Prostate gland (tissue), 2 donors: ENCODE results near the gene CAMKV. TPM values are rescaled to one million over a fixed set of nuclear protein-coding genes. Genes with fewer than 3 reads are reported as not detected.
A peak's percentile ranks its signal among the peaks of the same experiment; 100 is the strongest.
"Not testable (repeated sequence)": the region's sequence is repeated elsewhere in the genome, so short reads cannot be mapped to it uniquely, and the experiment has no call there.

Source experiments
- DNase-seq: peaks from one replicate; pipeline ENCODE4 v3.0.0-alpha.2; 2019; ENCODE audit warnings: low spot score
- H3K27ac ChIP-seq, 2 donors: fragments of 200-600 bp; sonication (generic); 2 replicates each; pipeline ENCODE4 v1.5.1; 2017 to 2019
- H3K27me3 ChIP-seq: fragments of 200-600 bp; sonication (generic); replicated peaks from 2 replicates; pipeline ENCODE4 v1.5.1; 2019; ENCODE audit not compliant: insufficient read depth
- H3K36me3 ChIP-seq, 2 donors: fragments of 200-600 bp; sonication (generic); 1 replicate in 1 of 2; 2 replicates in 1 of 2; pipeline versions ENCODE4 v1.5.1 to v1.8.1; 2017 to 2019
- H3K4me1 ChIP-seq: fragments of 200-600 bp; sonication (generic); replicated peaks from 2 replicates; pipeline ENCODE4 v1.5.1; 2019
- H3K4me3 ChIP-seq, 2 donors: fragments of 200-600 bp; sonication (generic); 2 replicates each; pipeline ENCODE4 v1.5.1; 2017 to 2019
- H3K9me3 ChIP-seq: fragments of 200-600 bp; sonication (generic); 2 replicates; pipeline ENCODE4 v1.5.1; 2017
- POLR2A ChIP-seq: fragments of 450-650 bp; IDR thresholded peaks from one replicate; pipeline ENCODE4 v1.6.1; 2016; ENCODE audit warnings: antibody characterized with exemption, mild to moderate bottlenecking
- POLR2AphosphoS5 ChIP-seq: sonication (generic); formaldehyde crosslinking; IDR thresholded peaks from one replicate; pipeline ENCODE4 v1.6.1; 2017; ENCODE audit warnings: antibody characterized with exemption
- WGBS: methylation state at CpG from one replicate; pipeline ENCODE4 v1.1.5; 2018; 5-methylcytosine and 5-hydroxymethylcytosine counted together
- intact Hi-C: fragments of 100-400 bp; cut with DNase I; formaldehyde crosslinking; loops from one replicate; pipeline ENCODE4 v1.14.2; 2022
- total RNA-seq, 2 donors: library from RNA; depleted of rRNA; stranded (reverse); fragments of >200 nt; gene quantifications; one replicate each; pipeline ENCODE4 v1.1.0, GENCODE V29; 2016
- TF ChIP-seq, protein P1 (sequence below), 4 experiments: fragments of 200-600 bp in 2 of 4; fragments of 450-650 bp in 2 of 4; sonication (generic) in 2 of 4; IDR thresholded peaks; 1 replicate in 3 of 4; 2 replicates in 1 of 4; pipeline ENCODE4 v1.5.1; 2016 to 2019; ENCODE audit warnings: antibody characterized with exemption in 4 of 4, mild to moderate bottlenecking in 2 of 4, moderate library complexity in 2 of 4

Gene CAMKV
- total RNA-seq, 2 donors from 2014 or later: 0.97 TPM; not detected in 1

DNA sequence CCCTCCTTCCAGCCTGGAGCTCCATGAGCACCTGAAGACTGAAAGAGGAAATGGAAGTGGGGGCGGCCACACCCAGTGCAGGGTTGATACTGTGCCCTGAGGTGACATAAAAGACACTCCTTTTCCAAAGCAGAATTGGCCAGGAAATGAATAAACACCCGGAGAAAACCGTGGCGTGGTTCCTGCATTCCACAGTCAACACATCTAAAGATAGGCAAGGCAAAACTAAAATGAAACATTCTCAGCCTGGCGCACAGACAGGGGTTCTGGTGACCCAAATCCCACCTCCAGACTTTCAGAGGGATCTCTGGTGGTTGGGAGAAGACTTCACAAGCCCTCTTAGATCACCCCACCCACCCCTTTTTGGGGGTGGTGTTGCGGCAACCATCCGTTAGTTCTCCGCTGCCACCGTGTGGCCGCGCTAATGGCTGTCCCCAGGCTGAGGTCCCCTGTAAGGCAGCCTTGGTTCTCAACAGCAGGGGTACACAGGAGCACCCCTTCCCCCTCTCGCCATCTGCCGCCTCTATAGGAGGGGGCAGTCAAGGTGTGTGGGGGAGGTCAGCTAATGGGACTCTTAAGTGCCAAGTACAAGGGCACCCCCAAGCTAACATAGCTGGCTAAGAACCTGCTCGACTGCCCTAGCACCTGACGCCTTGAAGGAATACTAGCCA lies 36.5 kb upstream of the CAMKV start:
- Histone ChIP-seq H3K27me3 (no peaks in the 10 kb centered on the region), H3K4me3 (peak overlapping the region in 1 of 2 donors; percentile 15), H3K4me1 (peaks cover 2% of the 10 kb centered on the region), H3K9me3 (no peaks in the 10 kb centered on the region), H3K27ac (peak overlapping the region; percentile 46 to 58), H3K36me3 (peaks cover 0 to 4% of the 10 kb centered on the region in 2 donors)
- 11% methylated on average over 15 of the region's 15 CpGs for WGBS
- peak; percentile 40 for DNase-seq
- peak; percentile 27 for TF ChIP-seq POLR2AphosphoS5
- TF ChIP-seq POLR2A: no peak
- TF ChIP-seq, protein P1, sequence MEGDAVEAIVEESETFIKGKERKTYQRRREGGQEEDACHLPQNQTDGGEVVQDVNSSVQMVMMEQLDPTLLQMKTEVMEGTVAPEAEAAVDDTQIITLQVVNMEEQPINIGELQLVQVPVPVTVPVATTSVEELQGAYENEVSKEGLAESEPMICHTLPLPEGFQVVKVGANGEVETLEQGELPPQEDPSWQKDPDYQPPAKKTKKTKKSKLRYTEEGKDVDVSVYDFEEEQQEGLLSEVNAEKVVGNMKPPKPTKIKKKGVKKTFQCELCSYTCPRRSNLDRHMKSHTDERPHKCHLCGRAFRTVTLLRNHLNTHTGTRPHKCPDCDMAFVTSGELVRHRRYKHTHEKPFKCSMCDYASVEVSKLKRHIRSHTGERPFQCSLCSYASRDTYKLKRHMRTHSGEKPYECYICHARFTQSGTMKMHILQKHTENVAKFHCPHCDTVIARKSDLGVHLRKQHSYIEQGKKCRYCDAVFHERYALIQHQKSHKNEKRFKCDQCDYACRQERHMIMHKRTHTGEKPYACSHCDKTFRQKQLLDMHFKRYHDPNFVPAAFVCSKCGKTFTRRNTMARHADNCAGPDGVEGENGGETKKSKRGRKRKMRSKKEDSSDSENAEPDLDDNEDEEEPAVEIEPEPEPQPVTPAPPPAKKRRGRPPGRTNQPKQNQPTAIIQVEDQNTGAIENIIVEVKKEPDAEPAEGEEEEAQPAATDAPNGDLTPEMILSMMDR (IDR thresholded peaks at IDR 0.05): peak; percentile 14 to 84 (median 57)
- intact Hi-C loops: loop anchor here (5.0 kb wide), 2 partner anchors 49 to 204 kb away; partner anchors contain the start of gene TRAIP

DNA sequence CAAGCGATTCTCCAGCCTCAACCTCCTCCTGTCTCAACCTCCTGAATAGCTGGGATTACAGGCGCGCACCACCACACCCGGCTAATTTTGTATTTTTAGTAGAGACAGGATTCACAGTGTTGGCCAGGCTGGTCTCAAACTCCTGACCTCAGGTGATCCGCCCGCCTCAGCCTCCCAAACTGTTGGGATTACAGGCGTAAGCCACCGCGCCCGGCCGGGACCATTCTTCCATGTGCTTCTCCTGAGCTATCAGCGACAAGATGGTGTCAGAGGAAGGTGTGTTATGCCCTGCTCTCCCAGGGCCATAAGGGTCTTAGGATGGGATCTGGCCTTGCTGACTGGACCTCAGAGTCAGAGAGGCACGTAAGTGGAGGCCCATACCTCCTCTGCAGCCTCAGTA lies 34.7 kb upstream of the CAMKV start:
- 93% methylated on average over 13 of the region's 13 CpGs for WGBS
- not testable (repeated sequence) for H3K9me3 ChIP-seq, DNase-seq, H3K27ac ChIP-seq, H3K4me1 ChIP-seq, H3K36me3 ChIP-seq, H3K4me3 ChIP-seq, H3K27me3 ChIP-seq
- intact Hi-C loops: loop anchor here (2.0 kb wide), 1 partner anchor 102 kb away; the partner anchor contains the start of gene INKA1

DNA sequence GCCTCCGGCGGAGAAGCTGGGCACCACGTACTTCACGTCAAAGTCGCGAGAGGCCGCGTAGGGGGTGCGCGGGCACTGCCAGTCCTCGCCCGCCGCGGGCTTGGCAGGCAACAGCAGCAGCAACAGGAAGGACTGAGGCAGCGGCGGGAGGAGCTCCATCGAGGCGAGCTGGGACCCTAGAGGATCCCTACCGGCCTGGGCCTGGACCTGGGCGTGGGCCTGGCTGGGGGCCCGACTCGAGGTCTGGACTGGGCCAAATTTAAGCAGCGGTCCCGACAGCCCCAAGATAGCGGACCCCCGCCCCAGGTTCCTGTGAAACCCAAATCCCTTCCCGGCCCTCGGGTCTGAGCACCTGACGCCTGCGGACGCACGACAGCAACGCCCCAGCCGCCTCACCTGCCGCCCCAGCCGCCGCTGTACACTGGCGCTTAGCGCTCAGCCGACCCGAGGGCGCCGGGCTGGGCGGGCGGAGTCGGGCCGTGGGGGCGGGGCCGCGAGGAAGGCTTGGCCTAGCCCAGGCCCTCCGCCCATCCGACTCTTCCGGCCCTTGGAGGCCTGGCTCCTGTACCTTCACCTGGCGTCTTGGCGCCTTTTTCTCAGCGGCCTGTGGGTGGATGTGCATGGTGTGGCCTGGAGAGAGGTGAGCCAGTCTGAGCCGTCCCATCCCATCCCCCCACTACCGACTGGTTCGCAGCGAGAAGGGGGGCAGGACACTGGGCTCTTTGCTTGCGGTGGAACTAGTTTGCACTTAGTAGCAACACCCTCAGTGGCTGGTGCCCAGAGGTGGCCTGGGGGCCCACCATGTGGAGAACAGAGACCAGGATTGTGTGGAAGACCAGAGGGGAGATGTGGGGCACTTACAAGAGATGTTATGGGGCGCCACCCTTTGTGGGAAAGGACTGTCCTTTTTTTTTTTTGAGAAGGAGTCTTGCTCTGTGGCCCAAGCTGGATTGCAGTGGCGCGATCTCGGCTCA lies 34.0 kb upstream of the CAMKV start, which contains the start of gene MST1R:
Gene MST1R, minus strand, starts transcription at position 423 of the 974 bp plus-strand sequence. Its CDS starts 264 bp downstream, at position 159.
- peak within 1 kb of the TSS; percentile 7 to 17 for H3K4me3 ChIP-seq
- peak within 1 kb of the TSS in 1 of 2 donors; percentile 10 for H3K27ac ChIP-seq
- no peaks in the 10 kb centered on the region for H3K36me3 ChIP-seq
- TF ChIP-seq POLR2AphosphoS5 (peak; percentile 60), POLR2A (peak; percentile 76)
- TF ChIP-seq, protein P1 (IDR thresholded peaks at IDR 0.05): peak in 1 of 4 experiments; percentile 33
- WGBS: 42% methylated on average over 52 of the region's 65 CpGs
- H3K9me3 ChIP-seq: no peaks in the 10 kb centered on the region
- DNase-seq: peak; percentile 74
- H3K4me1 ChIP-seq: peaks cover 6% of the 10 kb centered on the region
- H3K27me3 ChIP-seq: no peaks in the 10 kb centered on the region
- intact Hi-C loops: loop anchor here (2.0 kb wide), 1 partner anchor 101 kb away; the partner anchor contains the start of gene INKA1

DNA sequence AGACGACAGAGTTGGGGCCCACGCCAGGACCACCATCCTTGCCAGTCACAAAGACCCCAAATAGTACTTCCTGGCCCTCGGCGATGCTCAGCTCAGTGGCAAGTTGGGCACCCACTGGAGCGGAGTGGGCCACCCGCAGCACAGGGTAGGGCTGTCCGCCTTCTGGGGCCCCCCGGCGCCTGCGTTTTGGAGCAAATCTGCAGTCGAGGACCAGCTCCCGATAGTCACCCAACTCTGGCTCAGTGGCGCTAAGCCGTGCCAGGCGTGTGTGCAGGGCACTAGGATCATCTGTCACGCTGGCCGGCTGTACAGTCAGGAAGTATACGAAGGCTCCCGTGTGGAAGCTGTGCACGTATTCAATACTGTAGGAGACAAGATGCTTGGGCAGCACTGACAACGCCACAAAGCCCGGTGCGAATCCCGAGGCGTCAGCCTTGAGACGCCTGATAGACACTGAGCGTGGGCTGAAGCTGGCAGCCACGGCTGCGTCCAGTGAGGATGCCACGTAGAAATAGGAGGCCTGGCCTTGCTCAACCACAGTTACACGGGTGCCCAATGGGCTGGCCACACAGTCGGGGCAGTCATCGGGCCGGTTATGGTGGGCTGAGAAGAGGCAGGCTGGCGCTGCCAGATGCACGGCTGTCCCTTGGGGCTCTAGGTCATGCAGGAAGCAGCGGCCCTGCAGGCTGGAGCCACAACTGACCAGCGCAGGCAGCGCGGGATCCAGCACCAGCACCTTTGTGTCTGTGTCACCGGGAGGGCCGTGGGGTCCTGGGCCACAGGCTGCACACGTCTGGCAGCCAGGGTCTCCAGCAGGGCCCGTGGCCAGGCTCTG lies 33.0 kb upstream of the CAMKV start:
- no peaks in the 10 kb centered on the region for H3K9me3 ChIP-seq
- no peak for DNase-seq
- no peak overlapping the region for H3K27ac ChIP-seq
- no peak for TF ChIP-seq POLR2AphosphoS5
- no peak overlapping the region for H3K4me3 ChIP-seq
- no peaks in the 10 kb centered on the region for H3K27me3 ChIP-seq
- WGBS: 96% methylated on average over 41 of the region's 44 CpGs
- peaks cover 6% of the 10 kb centered on the region for H3K4me1 ChIP-seq
- intact Hi-C loops: no loop called here
- no peaks in the 10 kb centered on the region for H3K36me3 ChIP-seq

DNA sequence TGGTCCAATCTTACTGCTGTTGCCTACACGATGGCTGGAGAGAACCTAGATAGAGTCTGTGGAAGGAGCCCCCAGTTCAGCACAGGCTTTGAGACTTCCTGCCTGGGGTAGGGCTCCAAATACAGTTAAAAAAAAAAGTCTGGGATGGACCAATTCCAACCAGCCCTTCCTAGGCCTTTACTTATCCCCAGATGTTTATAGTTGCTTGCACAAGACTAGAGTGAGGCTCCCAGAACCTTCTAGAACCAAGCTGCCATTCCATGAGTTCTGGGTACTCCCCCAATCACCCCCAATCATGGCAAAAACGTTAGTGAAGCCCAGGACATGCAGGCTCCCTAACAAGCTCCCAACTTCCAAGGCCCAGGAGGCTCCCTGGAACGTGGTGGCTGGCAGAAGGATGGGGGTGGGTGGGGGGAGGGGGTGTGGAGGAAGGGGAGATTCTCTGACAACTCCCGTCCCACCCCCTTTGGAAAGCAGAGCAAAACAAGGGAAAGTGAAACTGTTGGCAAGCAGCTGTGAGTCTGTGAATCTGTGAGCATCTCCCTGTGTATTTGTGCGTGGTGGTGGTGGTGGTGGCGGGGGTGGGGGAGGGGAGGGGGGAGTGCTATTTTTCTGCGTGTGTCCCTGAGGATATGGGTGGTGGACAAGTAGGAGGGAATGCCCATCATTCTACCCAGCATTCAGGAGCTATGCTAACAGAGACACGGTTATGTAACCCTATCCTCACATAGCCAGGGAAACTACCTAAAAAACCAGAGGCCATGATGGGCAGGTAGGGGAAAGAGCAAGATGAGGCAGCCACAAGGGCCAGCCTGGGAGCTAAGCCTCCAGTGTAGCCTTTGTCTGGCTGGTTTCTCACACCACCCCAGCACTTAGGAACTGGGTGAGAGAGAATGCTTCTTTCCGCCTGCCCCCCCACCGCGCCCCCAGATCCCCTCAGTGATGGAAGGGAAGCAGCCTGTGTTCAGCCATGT lies 31.9 kb upstream of the CAMKV start:
- Histone ChIP-seq H3K36me3 (no peaks in the 10 kb centered on the region), H3K27ac (peak overlapping the region; percentile 45 to 55), H3K4me1 (peaks cover 6% of the 10 kb centered on the region), H3K4me3 (no peak overlapping the region), H3K27me3 (no peaks in the 10 kb centered on the region), H3K9me3 (no peaks in the 10 kb centered on the region)
- intact Hi-C loops: no loop called here
- TF ChIP-seq POLR2A (no peak), POLR2AphosphoS5 (no peak)
- TF ChIP-seq, protein P1 (IDR thresholded peaks at IDR 0.05): no peak
- DNase-seq: no peak
- WGBS: 49% methylated on average over 11 of the region's 11 CpGs
